ENCODE measurements around the gene ERBIN. TPM values are rescaled to one million over a fixed set of nuclear protein-coding genes. Genes with fewer than 3 reads are reported as not detected.
"Not testable (repeated sequence)": the region's sequence is repeated elsewhere in the genome, so short reads cannot be mapped to it uniquely, and the experiment has no call there.

The ERBIN gene
- total and polyA plus RNA-seq, 2 of the 4 experiments (the other 2 are of a cell fraction), result 25.8 to 70.1 TPM

GRCh38 chr5:65915661-65916060 lies 10.7 kb upstream of the ERBIN start:
- H2BK20ac ChIP-seq (ENCODE audit: low read depth, low read length); H3K9ac ChIP-seq (ENCODE audit: low read depth, low read length); H4K91ac ChIP-seq (ENCODE audit: insufficient read depth, low read depth, low read length); dilution Hi-C loops (cut with HindIII; ENCODE audit: low sequenced_read_pairs, unreplicated experiment); ATAC-seq (ENCODE audit: low read depth); H4K20me1 ChIP-seq (ENCODE audit: insufficient read depth, low read length); DNase-seq; H4K8ac ChIP-seq (ENCODE audit: low read depth in 2 of 2, low read length in 2 of 2); H2AK5ac ChIP-seq (ENCODE audit: low read depth, low read length); H2BK5ac ChIP-seq (ENCODE audit: low read depth, low read length, poor library complexity, severe bottlenecking); H2BK15ac ChIP-seq (ENCODE audit: low read depth, low read length); H3K27me3 ChIP-seq (ENCODE audit: control insufficient read depth, insufficient read depth, low read length); H3K4ac ChIP-seq (ENCODE audit: low read depth, low read length); H2AK9ac ChIP-seq (replicated peaks; ENCODE audit: low read depth, low read length, poor library complexity); H3K79me1 ChIP-seq (ENCODE audit: low read depth in 1 of 2, low read length in 2 of 2); H3K9me3 ChIP-seq (ENCODE audit: control insufficient read depth, insufficient read depth, low read length); H4K5ac ChIP-seq (ENCODE audit: low read depth, low read length); H3K4me3 ChIP-seq (ENCODE audit: insufficient read depth, low read depth, low read length); H3K18ac ChIP-seq (ENCODE audit: low read depth, low read length); H2BK120ac ChIP-seq (ENCODE audit: low read depth, low read length); H3K56ac ChIP-seq (ENCODE audit: extremely low read depth, insufficient read depth, low read length); in situ Hi-C loops (cut with MboI; ENCODE audit: low sequenced_read_pairs); CTCF ChIA-PET; H3K27ac ChIP-seq (ENCODE audit: insufficient read depth, low read length); intact Hi-C loops (cut with micrococcal nuclease); H3K14ac ChIP-seq (replicated peaks; ENCODE audit: low read depth, low read length); H3K4me1 ChIP-seq (ENCODE audit: control insufficient read depth, insufficient read depth, low read length); H3K9me1 ChIP-seq (ENCODE audit: insufficient read depth, low read length); H2AFZ ChIP-seq (replicated peaks; ENCODE audit: low read length, poor library complexity); BruUV-seq (replicated peaks); POLR2A ChIA-PET (ENCODE audit: unreplicated experiment); H3K4me2 ChIP-seq (ENCODE audit: low read depth, low read length); H3K36me3 ChIP-seq (ENCODE audit: control insufficient read depth, insufficient read depth, low read length): not testable (repeated sequence)
- no CpG with 5 or more reads among the region's 6 CpGs for WGBS, 2 experiments (ENCODE audit: extremely low coverage in 2 of 2, insufficient read length in 1 of 2)
- H3K23ac ChIP-seq (ENCODE audit: low read depth, low read length), result peak overlapping the region; percentile 16; the same call in 1 of the 2 replicates
